Mesodermal cell (in vitro differentiated cells): Measurements from ENCODE around the gene PTPN4.

Source experiments
- H3K27ac ChIP-seq: 2 replicates; pipeline ENCODE4 v1.7.0; 2013; ENCODE audit warnings: mild to moderate bottlenecking, low read depth, low read length, moderate library complexity; ENCODE audit not compliant: severe bottlenecking
- H3K36me3 ChIP-seq: 2 replicates; pipeline ENCODE4 v1.7.1; 2013; ENCODE audit warnings: mild to moderate bottlenecking, low read length, moderate library complexity; ENCODE audit not compliant: control insufficient read depth, insufficient read depth
- H3K4me1 ChIP-seq: one replicate; pipeline ENCODE4 v1.7.1; 2013; ENCODE audit warnings: mild to moderate bottlenecking, low read length; ENCODE audit not compliant: insufficient read depth, control insufficient read depth, poor library complexity, severe bottlenecking
- H3K4me3 ChIP-seq: 2 replicates; pipeline ENCODE4 v1.7.0; 2013; ENCODE audit warnings: low read length, control low read depth, mild to moderate bottlenecking; ENCODE audit not compliant: insufficient read depth, poor library complexity, severe bottlenecking; ENCODE audit errors: extremely low read depth
- H3K9me3 ChIP-seq: 2 replicates; pipeline ENCODE4 v1.7.1; 2013; ENCODE audit warnings: mild to moderate bottlenecking, low read length, moderate library complexity; ENCODE audit not compliant: control insufficient read depth
- WGBS, 2 experiments: methylation state at CpG; one replicate each; pipeline ENCODE4 v1.1.5; 2013; ENCODE audit warnings: missing lambda C conversion rate in 2 of 2; ENCODE audit not compliant: insufficient coverage in 2 of 2; 5-methylcytosine and 5-hydroxymethylcytosine counted together

PTPN4 gene

GRCh38 chr2:119827866-119828507 lies 68.3 kb downstream of the PTPN4 start:
- Histone ChIP-seq H3K36me3 (no peaks in the 10 kb centered on the region), H3K9me3 (peaks cover 6% of the 10 kb centered on the region), H3K4me1 (no peaks in the 10 kb centered on the region), H3K27ac (no peak overlapping the region), H3K4me3 (no peak overlapping the region)
- 83 to 87% methylated on average over 1 to 3 of the region's 5 CpGs for WGBS, 2 experiments

DNA sequence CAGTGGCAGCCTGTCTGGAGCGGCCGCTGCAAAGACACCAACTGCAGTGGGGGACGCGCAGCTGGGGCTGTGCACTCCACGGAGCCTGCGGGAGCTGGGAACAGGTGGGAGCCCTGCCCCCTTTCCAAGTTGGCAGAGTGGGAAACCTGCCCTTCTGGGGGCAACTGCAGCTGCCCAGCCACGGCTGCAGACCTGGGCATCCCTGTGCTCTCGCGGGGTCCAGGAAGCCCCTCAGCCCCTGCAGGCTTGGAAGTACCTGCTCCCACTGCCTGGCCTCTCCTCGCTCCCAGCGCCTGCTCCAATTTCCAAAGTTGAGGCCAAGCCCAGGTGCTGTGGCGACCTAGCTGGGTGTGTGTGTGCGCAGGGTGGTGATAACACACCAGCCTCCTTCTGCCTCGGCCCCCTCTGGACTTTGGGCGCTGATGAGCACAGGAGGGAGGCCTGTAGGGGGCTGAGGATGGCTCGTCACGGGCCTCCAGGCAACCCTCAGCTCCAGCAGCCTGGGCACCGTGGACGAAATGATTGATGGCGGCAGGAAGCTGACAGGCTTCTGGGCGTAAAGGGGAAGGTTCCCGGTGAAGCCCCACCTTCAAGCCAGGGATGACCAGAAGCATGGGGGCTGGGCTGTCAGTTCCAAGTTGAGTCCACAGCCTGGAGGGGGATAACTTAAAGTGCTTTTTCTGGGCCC lies 76.9 kb downstream of the PTPN4 start:
- no peaks in the 10 kb centered on the region for H3K9me3 ChIP-seq
- peaks cover 3% of the 10 kb centered on the region for H3K4me1 ChIP-seq
- H3K27ac ChIP-seq, result no peak overlapping the region
- H3K4me3 ChIP-seq, result no peak overlapping the region
- H3K36me3 ChIP-seq, result no peaks in the 10 kb centered on the region
- WGBS, 2 experiments, result 89 to 91% methylated on average over 12 to 22 of the region's 22 CpGs

- H3K36me3 ChIP-seq, result no peaks in the 10 kb centered on the region
- H3K4me3 ChIP-seq, result no peak overlapping the region
- H3K4me1 ChIP-seq, result peaks cover 3% of the 10 kb centered on the region
- no peak overlapping the region for H3K27ac ChIP-seq
- 92 to 93% methylated on average over 10 to 12 of the region's 12 CpGs for WGBS, 2 experiments
- H3K9me3 ChIP-seq, result no peaks in the 10 kb centered on the region
These were observed 77.6 kb downstream of the PTPN4 start for GRCh38 chr2:119837350-119837749.

- Histone ChIP-seq H3K36me3 (no peaks in the 10 kb centered on the region), H3K27ac (no peak overlapping the region), H3K4me3 (no peak overlapping the region), H3K4me1 (peaks cover 3% of the 10 kb centered on the region), H3K9me3 (no peaks in the 10 kb centered on the region)
- 96 to 100% methylated on average over 12 to 13 of the region's 13 CpGs for WGBS, 2 experiments
These were observed 78.0 kb downstream of the PTPN4 start for GRCh38 chr2:119837759-119838158.

- Histone ChIP-seq H3K4me3 (no peak overlapping the region), H3K36me3 (no peaks in the 10 kb centered on the region), H3K27ac (no peak overlapping the region), H3K9me3 (no peaks in the 10 kb centered on the region), H3K4me1 (peaks cover 3% of the 10 kb centered on the region)
- WGBS, 2 experiments, result 82 to 89% methylated on average over 5 of the region's 5 CpGs
These were observed 78.5 kb downstream of the PTPN4 start for GRCh38 chr2:119838179-119838578.

DNA sequence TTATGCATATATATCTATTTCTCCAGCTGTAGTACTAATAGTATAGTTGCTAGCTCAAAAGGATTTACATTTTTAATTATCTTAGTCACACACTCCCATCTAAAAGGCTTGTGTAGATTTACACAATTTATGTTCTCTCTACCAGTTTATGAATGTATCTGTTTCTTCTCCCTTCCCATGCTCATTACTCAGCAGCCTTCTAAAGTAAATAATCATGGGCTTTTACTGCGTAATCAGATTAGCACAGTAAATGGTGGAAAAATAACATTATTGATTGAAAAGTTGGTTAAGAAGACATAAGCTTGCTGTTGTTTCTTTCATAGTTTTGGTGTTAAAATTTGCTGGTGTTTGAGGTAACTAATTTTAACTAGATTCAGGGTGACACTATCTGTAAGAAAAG lies 81.8 kb downstream of the PTPN4 start:
- no peaks in the 10 kb centered on the region for H3K9me3 ChIP-seq
- WGBS, 2 experiments, result 89% methylated on average over 1 of the region's 1 CpG; no CpG with 5 or more reads in 1 of the 2 experiments
- no peak overlapping the region for H3K27ac ChIP-seq
- no peaks in the 10 kb centered on the region for H3K36me3 ChIP-seq
- H3K4me3 ChIP-seq, result no peak overlapping the region
- H3K4me1 ChIP-seq, result peaks cover 3% of the 10 kb centered on the region

DNA sequence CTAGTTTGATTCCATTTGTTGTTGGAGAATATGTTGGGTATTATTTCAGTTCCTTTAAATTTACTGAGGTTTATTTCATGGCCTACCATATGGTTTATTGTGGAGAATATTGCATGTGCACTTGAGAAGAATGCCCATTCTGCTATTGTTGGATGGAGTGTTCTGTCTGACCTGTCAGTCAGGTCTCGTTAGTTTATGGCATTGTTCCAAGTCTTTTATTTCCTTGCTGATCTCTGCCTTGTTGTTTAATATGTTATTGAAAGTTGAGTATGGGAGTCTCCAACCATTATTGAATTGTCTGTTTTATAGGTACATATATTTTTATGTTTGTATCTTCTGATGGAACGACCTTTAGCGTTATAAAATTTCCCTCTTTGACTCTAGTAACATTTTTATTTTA lies 86.3 kb downstream of the PTPN4 start:
- Histone ChIP-seq H3K9me3 (peaks cover 4% of the 10 kb centered on the region), H3K27ac (no peak overlapping the region), H3K4me3 (no peak overlapping the region), H3K4me1 (peaks cover 3% of the 10 kb centered on the region), H3K36me3 (no peaks in the 10 kb centered on the region)
- 88% methylated on average over 1 of the region's 3 CpGs; no CpG with 5 or more reads in 1 of the 2 experiments for WGBS, 2 experiments

DNA sequence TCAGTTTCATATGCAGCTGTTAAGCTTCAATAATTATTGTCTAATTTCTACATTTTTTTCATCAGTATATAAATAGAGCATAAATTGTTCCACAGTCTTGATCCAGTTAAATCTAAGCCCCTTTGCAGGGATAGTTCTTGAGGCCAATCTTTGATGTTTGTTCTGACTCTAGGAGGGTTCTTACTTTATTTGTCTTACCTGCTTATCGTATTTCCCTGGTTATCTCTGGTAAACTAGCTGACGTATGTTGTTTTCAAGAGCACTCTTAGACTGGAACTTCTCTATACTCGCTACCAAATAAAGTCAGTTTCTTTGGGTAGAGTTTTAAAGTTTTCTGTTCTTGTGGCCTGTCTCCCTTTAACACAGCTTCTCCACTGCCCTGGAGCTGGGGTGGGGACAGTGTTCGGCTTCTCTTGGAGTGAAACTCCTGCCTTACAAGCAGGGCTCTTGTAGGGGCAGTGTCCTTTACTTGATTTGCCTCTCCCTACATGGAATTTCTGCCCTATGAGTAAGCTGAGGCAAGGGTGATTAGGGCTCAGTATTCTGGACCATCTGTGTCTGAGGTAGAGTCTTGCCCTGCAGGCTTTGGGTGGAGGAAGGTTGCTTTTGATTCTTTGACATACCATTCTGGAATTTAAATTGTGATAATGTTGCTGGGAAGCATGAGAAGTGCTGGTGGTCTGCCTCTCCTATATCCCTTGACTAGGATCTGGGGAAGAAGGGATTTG lies 90.3 kb downstream of the PTPN4 start:
- Histone ChIP-seq H3K9me3 (peaks cover 23% of the 10 kb centered on the region), H3K4me3 (no peak overlapping the region), H3K27ac (no peak overlapping the region), H3K36me3 (no peaks in the 10 kb centered on the region), H3K4me1 (peaks cover 3% of the 10 kb centered on the region)
- WGBS, 2 experiments, result 93% methylated on average over 3 of the region's 4 CpGs; no CpG with 5 or more reads in 1 of the 2 experiments

DNA sequence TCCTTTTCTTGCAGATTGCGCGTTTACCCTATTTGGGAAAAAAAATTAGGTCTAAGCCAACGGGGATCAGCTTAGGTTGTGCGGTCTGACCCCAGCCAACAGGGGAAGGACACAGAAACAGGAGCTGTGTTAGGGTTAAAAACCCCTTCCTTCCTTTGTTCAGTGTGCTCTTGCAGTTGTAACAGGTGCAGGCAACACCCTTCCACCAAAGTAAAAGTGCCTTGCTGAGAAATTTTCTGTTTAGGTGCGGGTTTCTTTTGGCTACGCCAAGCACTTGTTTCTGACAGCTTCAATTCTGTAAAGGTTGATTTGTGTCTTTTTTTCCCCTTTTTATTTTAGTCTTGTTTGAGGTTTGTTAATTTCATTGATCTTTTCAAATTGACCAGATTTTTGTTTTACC lies 92.5 kb downstream of the PTPN4 start:
- Histone ChIP-seq H3K4me1 (peaks cover 3% of the 10 kb centered on the region), H3K36me3 (no peaks in the 10 kb centered on the region), H3K4me3 (no peak overlapping the region), H3K27ac (no peak overlapping the region), H3K9me3 (peaks cover 23% of the 10 kb centered on the region)
- 82 to 94% methylated on average over 2 to 3 of the region's 6 CpGs for WGBS, 2 experiments

DNA sequence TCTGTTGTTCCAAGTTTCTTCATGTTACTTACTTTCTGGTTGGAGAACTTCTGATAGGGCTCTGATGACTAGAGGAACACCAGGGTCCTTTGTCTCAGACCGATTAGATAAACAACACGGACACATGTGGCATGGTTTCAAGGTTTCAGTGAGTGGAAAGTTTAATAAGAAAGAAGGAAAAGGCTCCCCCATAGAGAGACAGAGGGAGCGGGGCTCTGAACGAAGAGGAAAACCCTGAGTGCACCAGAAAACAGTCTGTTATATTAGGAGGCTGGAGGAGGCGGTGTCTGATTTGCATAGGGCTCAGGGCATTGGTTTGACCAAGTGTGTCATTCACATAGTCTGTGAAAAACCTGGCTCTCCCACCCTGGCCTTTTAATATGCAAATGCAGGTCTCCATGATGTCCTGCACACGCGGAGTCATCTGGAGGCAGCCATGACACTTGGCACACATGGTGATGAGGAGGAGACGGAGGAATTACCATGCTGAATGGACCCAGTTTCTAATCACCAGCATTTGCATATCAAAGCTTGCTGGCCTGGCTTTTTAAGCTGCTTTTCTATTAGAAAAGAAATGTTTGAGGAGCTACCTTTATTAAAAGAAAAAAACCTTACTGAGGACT lies 94.2 kb downstream of the PTPN4 start:
- peaks cover 3% of the 10 kb centered on the region for H3K4me1 ChIP-seq
- H3K9me3 ChIP-seq, result peaks cover 23% of the 10 kb centered on the region
- H3K4me3 ChIP-seq, result no peak overlapping the region
- H3K27ac ChIP-seq, result no peak overlapping the region
- WGBS, 2 experiments, result 91 to 93% methylated on average over 6 to 7 of the region's 8 CpGs
- H3K36me3 ChIP-seq, result no peaks in the 10 kb centered on the region
